GM18526 (cell line): ENCODE measurements around the gene LRRC45.

Experiments used
- POLR2A ChIP-seq: IDR thresholded peaks from 3 replicates; pipeline ENCODE4 v1.6.1; 2011; ENCODE audit not compliant: insufficient read length; ENCODE audit errors: extremely low read depth

LRRC45 gene

DNA sequence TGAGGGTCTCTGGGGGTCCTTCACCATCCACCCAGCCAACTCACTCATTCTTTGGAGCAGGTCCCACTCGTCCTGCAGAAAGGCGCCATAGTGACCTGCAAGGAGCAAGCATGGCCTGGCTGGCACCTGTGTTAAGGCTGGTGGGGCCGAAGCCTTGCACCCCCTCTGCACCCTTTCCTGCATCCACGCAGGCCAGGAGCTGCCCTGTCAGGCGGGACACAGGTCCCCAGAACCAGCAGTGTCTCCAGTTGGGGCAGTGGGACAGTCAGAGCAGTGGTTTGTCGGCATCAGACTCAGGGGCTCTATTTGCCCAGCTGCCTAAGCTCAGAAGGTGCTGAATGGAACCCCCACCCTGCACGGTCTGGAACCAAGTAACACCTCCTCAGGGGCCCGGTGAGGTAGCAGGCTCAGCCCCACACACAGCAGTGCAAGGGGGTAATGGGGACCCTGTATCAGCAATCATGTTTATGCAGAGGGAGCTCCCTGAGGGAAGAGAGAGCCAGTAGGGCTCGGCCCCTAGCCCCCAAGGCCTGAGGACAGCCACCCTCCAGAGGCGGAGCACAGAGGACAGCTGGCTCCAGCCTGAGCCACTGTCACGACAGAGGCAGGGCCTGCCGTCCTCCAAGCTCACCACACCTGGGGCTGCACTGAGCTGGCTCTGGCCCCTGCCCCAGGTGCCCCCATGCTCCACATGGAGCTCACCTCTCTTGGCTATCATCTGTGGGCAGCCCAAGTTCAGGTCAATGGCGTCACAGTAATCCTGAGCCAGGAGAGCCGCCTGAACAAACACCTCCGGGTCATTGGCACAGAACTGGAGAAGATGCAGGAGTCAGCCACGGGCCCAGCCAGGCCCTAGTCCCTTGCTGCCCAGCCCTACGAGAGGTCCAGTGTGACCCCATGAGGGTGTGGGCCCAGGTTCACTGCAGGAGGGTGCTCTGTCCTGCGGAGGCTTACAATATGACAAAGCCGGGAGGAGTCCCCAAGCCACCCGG is 40.6 kb downstream of the LRRC45 start:
- no peak for TF ChIP-seq POLR2A

DNA sequence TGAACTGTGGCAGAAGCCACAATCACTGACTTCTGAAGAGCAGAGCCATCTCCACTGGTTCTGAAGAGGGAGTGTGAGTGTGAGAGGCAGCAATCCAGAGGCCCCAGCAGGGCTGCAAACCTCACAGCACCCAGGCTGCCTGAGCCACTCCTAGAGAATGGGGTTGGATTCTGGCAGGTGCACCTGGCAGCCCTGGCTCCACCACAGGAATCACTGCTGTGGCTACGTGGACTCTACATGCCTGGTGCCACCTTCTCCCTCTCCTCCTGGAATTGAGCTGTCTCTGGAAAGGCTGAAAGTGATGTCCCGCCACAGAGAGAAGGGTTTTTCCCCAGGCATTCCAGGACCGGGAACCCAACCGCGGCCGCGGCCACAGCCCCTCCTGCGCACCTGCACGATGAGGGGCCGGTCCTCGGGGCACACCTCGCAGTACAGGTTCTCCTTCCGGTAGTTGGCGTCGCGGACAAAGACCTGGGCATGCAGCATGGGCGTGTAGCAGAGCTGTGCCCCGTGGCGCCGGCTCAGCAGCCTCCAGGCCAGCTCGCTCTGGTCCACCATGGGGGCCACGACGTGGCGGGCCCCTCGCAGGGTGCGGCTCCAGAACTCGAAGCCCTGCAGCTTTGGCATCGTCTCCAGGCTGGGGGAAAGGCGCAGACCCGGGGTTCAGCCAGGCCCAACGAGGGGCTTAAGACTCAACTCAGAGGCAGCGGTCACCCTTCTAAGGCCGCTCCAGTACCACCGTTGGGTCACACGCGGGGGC is 41.5 kb downstream of the LRRC45 start:
- no peak for TF ChIP-seq POLR2A

DNA sequence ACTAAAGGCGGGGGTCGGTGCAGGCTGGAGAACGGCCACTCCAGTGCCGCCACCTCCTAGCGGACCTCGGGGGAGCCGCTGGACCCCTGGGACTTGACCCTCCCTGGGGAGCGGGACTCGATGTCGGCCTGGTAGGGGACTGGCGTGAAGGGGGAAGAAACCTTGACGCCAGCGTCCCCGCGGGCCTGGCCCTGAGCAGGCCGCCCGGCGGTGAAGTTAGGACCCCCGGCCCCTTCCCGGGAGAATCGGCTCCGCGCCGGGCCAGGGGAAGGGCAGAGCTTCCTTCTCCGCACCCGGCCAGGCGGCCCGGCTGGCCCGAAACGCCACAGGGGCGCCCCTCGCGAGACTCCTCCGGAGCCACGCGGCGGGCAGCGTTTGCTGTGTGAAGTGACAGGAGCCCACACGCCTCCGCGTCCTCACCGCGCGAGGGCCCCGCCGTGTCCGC is 42.1 kb downstream of the LRRC45 start:
- no peak for TF ChIP-seq POLR2A

DNA sequence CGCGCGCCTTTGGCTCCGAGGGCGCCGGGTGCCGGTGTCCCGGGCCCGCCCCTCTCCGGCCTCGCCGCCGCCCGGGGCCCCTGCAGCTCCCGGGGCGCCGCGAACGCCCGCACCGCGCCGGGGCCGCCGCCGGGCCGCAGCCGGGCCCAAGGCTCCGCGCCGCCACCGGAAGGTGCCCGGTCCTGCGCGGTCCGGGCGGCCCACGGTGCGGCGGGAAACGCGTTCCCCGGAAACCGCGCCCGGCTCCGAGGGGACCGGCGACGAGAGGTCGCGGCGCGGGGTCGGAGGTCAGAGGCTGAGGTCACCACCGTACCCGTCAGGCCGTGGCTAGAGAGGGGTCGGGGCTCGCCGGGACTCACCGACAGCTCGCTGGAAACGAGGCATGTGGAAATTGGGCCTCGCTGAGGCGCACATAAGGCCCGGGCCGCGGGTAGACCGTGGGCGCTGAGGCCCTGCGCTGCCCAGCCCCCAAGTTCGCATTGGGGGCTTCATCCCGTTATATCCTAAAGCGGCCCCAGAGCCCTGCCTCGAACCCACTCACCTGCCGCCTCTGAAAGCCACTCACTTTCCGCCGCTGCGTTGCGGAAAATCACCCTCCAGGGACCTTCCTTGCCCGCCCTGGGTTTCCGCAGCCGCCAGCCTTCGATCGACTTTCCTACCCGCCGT is 42.7 kb downstream of the LRRC45 start, which contains the start of gene DUS1L:
DUS1L (minus strand) TSS at position 167 of the 666 bp plus-strand sequence. CDS start 745 bp downstream, outside the sequence.
- TF ChIP-seq POLR2A, result peak; percentile 76

DNA sequence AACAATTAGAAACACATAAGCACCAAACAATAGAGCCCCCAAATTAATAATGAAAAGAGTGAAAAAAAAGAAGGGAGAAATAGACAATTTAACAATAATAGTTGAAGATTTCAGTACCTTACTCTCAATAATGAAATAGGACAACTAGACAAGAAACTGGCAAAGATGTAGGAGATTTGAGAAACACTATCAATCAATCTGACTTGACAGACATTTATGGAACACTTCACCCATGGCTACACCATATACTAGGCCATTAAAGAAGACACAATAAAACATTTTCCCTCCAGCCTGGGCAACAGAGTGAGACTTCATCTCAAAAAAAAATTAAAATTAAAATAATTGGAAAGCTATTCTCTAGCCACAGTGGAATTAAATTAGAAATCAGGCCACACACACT is 47.5 kb downstream of the LRRC45 start:
- no peak for TF ChIP-seq POLR2A

DNA sequence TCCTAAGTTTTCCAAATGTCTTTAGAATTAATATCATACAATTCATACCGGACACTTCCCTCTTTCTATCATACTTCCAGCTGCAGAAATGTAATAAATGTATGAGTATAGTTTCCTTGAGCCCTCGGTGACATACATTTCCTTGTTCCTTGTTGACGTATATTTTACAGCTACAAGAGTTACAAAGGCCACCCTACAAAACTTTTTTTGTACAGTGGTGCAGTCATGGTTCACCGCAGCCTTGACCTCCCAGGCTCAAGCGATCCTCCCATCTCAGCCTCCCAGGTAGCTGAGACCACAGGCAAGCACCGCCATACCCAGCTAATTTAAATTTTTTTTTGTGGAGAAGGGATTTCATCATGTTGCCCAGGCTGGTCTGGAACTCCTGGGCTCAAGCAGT is 49.7 kb downstream of the LRRC45 start:
- no peak for TF ChIP-seq POLR2A

DNA sequence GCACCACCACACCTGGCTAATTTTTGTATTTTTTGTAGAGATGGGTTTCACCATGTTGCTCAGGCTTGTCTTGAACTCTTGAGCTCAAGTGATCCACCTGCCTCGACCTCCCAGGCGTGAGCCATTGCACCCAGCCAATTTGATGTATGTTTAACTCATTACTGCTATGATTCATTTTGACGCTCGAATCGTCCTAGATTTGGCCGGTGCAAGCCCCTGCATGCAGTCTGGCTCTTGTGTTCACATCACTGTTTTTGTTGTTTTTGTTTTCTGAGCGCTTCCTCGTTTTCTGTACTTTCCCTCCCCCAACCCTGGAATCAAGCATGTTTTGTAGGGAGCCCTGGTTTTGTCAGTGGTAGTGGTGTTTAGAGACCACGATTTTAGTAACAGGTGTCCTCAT is 50.3 kb downstream of the LRRC45 start:
- TF ChIP-seq POLR2A, result no peak

DNA sequence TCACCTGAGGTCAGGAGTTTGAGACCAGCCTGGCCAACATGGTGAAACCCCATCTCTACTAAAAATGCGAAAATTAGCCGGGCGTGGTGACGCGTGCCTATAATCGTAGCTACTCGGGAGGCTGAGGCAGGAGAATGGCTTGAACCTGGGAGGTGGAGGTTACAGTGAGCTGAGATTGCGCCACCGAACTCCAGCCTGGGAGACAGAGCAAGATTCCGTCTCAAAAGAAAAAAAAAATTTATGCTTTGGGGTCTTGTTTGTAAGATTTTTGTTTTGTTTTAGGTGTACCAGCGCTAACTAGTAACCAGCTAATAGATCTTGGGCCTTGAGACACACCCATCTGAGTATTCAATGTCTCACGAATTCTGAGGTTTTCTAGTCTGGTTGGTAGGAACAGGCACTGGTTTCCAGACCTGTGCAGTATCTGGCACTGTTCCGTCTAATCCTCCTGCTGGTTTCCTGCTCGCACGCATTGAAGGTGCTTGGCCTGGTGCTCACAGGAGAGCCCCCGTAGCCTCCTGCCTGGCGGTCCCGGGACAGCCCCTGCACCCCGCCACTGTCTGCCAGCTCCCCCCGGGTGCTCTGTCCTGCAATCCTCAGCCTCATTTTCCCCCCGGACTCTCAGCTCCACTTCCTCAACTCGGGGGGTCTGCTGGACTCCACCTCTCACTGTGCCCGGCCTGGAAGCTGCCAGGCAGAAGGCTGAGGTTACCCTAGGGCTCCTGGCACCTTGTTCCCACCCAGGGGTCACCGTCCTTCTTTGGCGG is 53.1 kb downstream of the LRRC45 start:
- peak; percentile 17 for TF ChIP-seq POLR2A

DNA sequence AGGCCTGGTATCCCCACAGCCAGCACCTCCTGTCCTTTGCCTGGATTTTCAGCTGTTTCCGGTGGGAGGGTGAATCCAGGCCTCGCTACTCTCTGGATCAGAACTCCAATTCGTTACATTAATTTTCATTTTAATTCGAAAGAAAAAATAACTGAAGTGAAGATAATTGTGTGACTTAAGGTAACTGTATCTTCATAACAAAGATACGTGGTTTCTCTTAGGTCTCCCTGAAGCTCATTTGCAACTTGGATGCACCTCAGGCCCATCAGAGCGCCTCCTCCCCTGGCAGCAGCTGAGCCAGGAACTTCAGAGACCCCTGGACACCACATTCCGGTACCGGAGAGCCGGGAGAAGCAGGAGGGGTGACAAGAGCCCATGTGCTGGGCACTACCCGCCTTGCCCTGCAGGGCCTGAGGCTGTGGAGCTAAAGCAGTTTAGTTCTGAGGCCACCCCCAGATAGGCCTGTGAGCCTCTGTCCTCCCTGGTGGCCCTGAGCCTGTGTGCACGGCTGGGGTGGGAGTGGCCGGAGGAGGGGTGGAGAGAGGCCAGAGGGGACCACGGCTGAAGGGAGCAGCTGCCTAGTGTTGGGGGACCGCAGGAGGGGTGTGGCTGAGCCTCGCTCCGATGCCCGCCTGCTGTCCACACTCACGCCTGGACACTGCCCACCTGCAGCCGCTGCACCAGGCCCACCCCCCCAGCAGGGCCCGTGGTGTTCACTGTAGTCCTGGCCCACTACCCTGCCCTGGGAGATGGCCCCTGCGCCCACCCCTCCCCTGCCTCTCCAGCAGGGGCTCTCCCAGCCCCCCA is 53.9 kb downstream of the LRRC45 start:
- peak; percentile 7 for TF ChIP-seq POLR2A

DNA sequence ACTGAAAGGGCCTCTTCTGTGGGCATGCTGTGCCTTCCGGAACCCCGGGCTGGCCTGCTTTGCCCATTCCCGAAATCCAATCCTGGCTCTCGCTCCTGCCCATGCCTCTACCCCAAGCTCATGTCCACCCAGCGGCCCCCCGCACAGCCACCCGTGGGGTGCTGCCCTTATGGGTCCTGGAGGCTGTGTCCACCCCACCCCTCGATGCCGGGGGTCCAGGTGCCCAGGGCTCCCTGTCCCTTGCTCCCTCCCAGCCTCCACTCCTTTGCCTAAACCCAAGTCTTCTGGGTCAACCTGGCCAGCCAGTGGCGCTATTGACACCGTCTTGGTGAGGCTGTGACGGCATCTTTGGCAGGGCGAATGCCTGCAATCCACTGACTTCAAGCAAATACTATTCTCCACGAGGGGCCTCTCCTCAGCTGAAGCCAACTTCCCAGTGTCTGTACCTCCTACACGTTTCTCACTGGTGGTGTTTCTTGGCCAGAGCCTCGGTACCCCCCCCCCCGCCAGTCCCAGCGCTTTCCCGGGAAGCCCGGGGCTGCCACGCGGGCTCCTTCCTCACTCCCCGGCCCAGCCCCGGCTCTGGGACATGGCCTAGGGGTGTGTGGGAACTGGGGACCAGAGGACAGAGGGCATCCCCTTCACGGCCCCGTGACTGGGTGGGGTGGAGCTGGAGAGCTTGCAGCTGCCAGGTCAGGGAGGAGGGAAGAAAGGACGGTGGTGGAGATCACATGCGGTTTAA is 54.7 kb downstream of the LRRC45 start:
- no peak for TF ChIP-seq POLR2A

DNA sequence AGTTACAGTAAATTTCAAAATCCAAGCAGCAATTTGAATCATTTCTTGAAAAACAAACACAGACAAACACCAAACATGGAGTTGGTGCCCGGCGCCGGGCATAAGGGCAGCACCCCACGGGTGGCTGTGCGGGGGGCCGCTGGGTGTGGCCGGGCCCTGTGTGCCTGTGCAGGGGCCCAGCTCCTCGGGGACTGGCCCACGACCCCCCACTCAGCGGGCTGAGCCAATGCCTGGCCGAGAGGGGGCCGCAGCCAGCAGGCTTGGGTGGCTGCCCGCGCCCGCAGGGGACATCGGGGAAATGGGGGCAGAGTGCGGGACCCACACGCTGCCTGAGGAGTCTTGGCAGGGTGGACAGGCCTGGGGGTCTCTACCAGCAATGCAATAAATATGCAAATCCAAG is 55.3 kb downstream of the LRRC45 start:
- no peak for TF ChIP-seq POLR2A

DNA sequence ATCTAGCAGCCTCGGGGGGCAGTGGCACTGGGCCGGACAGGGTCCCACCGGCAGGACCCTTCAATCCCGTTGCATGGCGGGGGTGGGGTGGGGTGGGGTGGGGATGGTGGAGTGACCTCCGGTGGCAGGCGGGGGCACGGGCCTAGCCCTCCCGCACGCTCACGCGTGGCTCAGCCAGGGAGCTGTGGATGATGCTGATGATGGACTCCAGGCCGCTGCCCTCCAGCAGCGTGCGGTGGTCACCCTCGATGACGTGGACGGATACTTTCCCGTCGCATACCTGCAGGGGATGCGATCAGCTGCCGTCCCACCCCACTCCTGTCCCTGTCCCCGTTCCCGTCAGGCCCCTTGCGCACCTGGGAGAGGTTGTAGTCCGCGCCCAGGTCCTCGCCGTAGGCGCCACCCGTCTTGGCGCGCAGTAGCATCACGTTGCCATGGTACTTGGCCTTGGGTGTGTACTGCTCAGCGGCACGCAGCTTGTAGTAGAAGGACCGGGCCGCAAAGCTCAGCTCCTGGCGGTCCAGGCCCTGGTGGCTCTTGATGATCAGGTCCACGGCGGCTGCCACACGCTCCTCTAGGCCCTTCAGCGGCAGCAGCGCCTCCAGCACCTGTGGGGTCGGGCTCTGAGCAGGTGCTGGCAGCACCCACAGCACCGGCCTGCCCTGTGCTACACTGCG is 56.0 kb downstream of the LRRC45 start:
- no peak for TF ChIP-seq POLR2A

DNA sequence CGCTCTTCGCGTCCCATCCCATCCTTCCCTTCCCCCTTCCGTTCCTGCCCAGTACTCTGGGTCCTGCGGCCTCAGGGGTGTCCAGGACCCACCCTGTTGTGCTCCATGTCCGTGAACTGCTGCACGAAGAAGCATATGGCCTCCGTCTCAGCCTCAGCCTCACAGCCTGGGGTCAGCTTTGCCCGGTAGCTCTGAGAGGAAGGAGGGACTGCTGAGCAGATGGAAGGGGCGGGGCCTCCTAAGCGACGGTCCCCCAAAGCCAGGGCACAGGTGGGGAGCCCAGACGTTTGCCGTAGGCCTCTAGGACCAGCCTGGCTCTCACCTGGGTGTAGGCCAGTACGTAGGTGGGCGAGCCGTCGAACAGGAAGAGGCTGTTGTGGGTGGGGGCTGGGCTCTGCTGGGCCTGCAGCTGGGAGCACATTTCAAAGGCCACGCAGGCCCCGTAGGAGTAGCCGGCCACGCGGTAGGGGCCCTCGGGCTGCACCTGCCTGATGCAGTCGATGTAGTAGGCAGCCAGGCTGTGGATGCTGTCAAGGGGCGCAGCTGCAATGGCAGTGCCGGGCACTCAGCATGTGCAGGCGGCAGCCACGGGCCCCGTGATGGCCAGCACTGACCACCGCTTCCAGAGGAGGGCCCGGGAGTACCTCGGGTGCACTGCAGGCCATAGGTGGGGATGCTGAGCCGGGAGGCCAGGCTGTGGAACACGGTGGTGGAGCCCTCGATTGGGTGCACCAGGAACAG is 57.1 kb downstream of the LRRC45 start:
- TF ChIP-seq POLR2A, result no peak
